Right lobe of liver (tissue), 6 donors: Measurements from ENCODE around the gene SPOP. TPM values are rescaled to one million over a fixed set of nuclear protein-coding genes. Genes with fewer than 3 reads are reported as not detected.

Source experiments
- ATAC-seq, 4 donors: fragments of 200-7000 bp; cut with Tn5 transposase; one replicate each; pipeline ENCODE4 v1.9.1; 2020; ENCODE audit warnings: mild to moderate bottlenecking in 4 of 4, moderate library complexity in 4 of 4
- DNase-seq, 3 donors: peaks; one replicate each; pipeline ENCODE4 v3.0.0-alpha.2; 2020
- H3K27ac ChIP-seq, 3 donors: fragments of 200-600 bp; one replicate each; pipeline ENCODE4 v1.8.0; 2022
- H3K27me3 ChIP-seq, 2 donors: fragments of 200-600 bp; one replicate each; pipeline ENCODE4 v1.8.0; 2022
- H3K36me3 ChIP-seq, 4 donors: fragments of 200-600 bp; sonication (generic) in 1 of 4; one replicate each; pipeline versions ENCODE4 v1.5.1 to v1.8.0; 2017 to 2022; ENCODE audit warnings: control low read depth in 1 of 4
- H3K4me1 ChIP-seq, 4 donors: fragments of 200-600 bp; sonication (generic) in 1 of 4; one replicate each; pipeline versions ENCODE4 v1.5.1 to v1.8.0; 2017 to 2022; ENCODE audit warnings: control low read depth in 1 of 4
- H3K4me3 ChIP-seq, 3 donors: fragments of 200-600 bp; one replicate each; pipeline ENCODE4 v1.8.0; 2022
- H3K9me3 ChIP-seq, 4 donors: fragments of 200-600 bp; sonication (generic) in 1 of 4; one replicate each; pipeline versions ENCODE4 v1.5.1 to v1.8.0; 2017 to 2022; ENCODE audit warnings: control low read depth in 1 of 4
- POLR2A ChIP-seq: fragments of 450-650 bp; IDR thresholded peaks from one replicate; pipeline ENCODE4 v1.6.1; 2017; ENCODE audit warnings: antibody characterized with exemption, mild to moderate bottlenecking
- WGBS: methylation state at CpG from one replicate; pipeline ENCODE4 v1.1.6; 2018; ENCODE audit warnings: low coverage, low lambda C conversion rate; ENCODE audit not compliant: insufficient coverage; ENCODE audit errors: missing lambda C conversion rate; 5-methylcytosine and 5-hydroxymethylcytosine counted together
- intact Hi-C, 2 donors: fragments of 100-400 bp; cut with DNase I; formaldehyde crosslinking; loops; one replicate each; pipeline versions ENCODE4 v1.11.2 to v1.14.1; 2022
- total RNA-seq, 6 experiments: library from RNA; depleted of rRNA in 2 of 6; stranded (reverse); fragments of >200 nt in 2 of 6; fragmentation: NEBNext Ultra II Directional in 3 of 6; extraction: Animal tissue kit (Norgen Biotek cat#: 25700) in 3 of 6; gene quantifications; one replicate each; pipeline versions ENCODE4 v1.1.0 to v1.2.4, GENCODE V29; 2016 to 2023
- TF ChIP-seq, protein P1 (sequence below), 4 donors: fragments of 200-600 bp in 3 of 4; fragments of 450-650 bp in 1 of 4; IDR thresholded peaks; one replicate each; pipeline versions ENCODE4 v1.5.1 to v1.8.0; 2016 to 2022; ENCODE audit warnings: antibody characterized with exemption in 4 of 4, mild to moderate bottlenecking in 2 of 4
- donor health status: DM: no; HTN: yes; CAD: no.
- donor health status: DM: no; HTN: no; CAD: no.
- donor health status: DM: no; HTN: no; CAD: no.
- donor health status: DM: no; HTN: yes; CAD: no.
- donor health status: DM: no; HTN: yes; CAD: no.

SPOP gene
- total RNA-seq, 6 experiments from 2014 or later: 26.9 to 41.0 (median 34.1) TPM

DNA sequence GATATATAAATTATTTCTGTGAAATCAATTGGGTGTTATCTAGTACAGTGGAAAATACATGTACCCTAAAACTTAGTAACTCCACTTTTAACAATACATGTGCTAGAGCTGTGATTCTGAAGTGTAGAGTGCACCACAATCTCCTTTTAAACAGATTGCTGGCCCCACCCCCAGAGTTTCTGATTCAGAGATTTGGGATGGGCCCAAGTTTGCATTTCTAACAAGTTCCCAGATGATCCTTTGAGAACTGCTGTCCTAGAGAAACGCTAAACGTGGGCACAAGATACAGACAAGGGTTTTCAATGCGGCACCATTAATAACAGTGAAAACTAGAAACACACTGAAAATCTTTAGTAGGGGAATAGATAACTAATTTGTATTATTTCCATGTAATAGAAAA is 53.0 kb downstream of the SPOP start:
- no peak for TF ChIP-seq POLR2A
- intact Hi-C loops: no loop called here
- H3K4me1 ChIP-seq: peaks cover 0 to 19% (median 6%) of the 10 kb centered on the region in 4 donors
- H3K36me3 ChIP-seq: peaks cover 0 to 22% (median 8%) of the 10 kb centered on the region in 4 donors
- ATAC-seq: no peak
- H3K9me3 ChIP-seq: no peaks in the 10 kb centered on the region
- no peak overlapping the region for H3K27ac ChIP-seq
- 73% methylated on average over 3 of the region's 3 CpGs for WGBS
- H3K4me3 ChIP-seq: no peak overlapping the region
- DNase-seq: no peak
- no peaks in the 10 kb centered on the region for H3K27me3 ChIP-seq

DNA sequence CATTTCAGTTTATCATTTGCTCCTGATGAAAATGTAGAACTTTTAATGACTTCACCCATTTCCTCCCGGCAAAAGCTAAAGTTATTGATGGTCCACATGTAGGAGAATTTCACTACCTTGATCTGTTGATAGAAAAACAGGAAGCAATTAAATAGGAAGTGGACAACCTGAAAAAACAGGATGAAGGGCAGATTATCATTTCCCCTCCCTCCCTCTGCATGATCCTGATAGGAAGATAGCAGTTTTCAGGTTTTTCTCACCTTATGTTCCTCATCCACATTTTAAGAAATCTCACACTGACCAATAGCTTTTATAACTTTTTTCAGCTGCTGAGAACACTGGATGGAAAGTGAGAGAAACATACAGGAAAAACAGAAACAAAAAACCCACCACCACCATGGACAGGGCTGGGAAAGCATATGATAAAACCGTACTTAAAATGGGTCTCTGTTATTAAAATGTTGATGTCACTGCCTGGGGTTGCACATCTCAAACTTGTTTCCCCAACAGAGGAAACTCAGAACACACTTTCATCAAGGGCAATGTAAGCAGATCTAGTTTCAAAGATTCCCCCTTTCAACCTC is 55.9 kb downstream of the SPOP start:
- intact Hi-C loops: no loop called here
- Histone ChIP-seq H3K4me1 (no peaks in the 10 kb centered on the region), H3K27me3 (no peaks in the 10 kb centered on the region), H3K9me3 (no peaks in the 10 kb centered on the region), H3K36me3 (peaks cover 0 to 45% (median 22%) of the 10 kb centered on the region in 4 donors), H3K27ac (no peak overlapping the region), H3K4me3 (no peak overlapping the region)
- 77% methylated on average over 2 of the region's 2 CpGs for WGBS
- ATAC-seq (no peak), DNase-seq (no peak)
- no peak for TF ChIP-seq POLR2A
- TF ChIP-seq, protein P1, sequence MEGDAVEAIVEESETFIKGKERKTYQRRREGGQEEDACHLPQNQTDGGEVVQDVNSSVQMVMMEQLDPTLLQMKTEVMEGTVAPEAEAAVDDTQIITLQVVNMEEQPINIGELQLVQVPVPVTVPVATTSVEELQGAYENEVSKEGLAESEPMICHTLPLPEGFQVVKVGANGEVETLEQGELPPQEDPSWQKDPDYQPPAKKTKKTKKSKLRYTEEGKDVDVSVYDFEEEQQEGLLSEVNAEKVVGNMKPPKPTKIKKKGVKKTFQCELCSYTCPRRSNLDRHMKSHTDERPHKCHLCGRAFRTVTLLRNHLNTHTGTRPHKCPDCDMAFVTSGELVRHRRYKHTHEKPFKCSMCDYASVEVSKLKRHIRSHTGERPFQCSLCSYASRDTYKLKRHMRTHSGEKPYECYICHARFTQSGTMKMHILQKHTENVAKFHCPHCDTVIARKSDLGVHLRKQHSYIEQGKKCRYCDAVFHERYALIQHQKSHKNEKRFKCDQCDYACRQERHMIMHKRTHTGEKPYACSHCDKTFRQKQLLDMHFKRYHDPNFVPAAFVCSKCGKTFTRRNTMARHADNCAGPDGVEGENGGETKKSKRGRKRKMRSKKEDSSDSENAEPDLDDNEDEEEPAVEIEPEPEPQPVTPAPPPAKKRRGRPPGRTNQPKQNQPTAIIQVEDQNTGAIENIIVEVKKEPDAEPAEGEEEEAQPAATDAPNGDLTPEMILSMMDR (IDR thresholded peaks at IDR 0.05): no peak

DNA sequence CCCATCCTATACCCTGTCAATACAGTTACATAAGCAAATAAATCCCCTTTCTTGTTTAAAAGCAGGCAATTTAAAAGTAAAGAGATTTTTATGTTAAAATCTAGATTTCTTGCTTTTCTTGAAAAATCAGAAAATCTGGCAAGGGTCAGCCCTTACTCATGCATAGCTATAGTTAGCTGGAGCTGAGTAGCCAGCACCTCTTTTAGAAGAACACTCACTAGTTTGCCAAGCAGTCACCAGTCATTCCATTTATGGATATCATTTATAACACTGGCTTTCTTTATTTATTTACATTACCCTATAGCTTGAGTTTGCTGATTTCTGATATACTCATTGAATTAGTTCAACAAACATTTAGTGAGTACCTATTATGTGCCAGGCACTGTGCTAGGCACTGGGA is 56.5 kb downstream of the SPOP start:
- intact Hi-C loops: no loop called here
- no peaks in the 10 kb centered on the region for H3K9me3 ChIP-seq
- H3K4me3 ChIP-seq: no peak overlapping the region
- DNase-seq: no peak
- no peak for ATAC-seq
- TF ChIP-seq, protein P1 (IDR thresholded peaks at IDR 0.05): no peak
- no peaks in the 10 kb centered on the region for H3K27me3 ChIP-seq
- peaks cover 0 to 45% (median 22%) of the 10 kb centered on the region in 4 donors for H3K36me3 ChIP-seq
- H3K4me1 ChIP-seq: no peaks in the 10 kb centered on the region
- no peak overlapping the region for H3K27ac ChIP-seq

DNA sequence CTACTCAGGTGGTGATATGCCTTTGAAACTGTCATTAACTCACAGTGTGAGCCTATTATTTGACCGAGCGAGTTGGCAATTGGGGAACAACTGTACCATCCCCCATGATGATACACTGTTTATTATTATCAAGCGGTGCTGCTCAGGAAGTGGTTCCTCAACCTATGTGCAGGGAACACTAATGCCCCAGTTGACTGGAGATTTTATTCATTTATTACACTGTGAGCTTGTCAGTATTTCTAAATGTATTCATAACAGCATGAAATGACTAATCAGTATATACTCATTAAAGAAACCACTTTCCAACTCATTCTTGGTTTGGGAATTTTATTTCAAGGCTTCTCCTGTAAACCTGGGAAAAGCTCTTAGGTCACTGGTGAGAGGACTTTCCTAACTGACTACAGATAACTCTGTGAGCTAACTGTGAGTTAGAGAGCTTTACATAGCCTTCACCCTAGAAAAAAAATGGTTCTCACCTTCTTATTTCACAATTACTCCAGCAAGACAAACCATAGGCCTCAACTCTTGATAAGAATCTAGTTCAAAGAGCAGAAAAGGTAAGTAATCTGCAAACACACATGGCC is 59.8 kb downstream of the SPOP start:
- intact Hi-C loops: no loop called here
- ATAC-seq (no peak), DNase-seq (no peak)
- Histone ChIP-seq H3K27ac (no peak overlapping the region), H3K36me3 (peaks cover 0 to 45% (median 24%) of the 10 kb centered on the region in 4 donors), H3K27me3 (no peaks in the 10 kb centered on the region), H3K4me1 (peaks cover 0 to 7% (median 3%) of the 10 kb centered on the region in 4 donors), H3K4me3 (no peak overlapping the region), H3K9me3 (no peaks in the 10 kb centered on the region)
- TF ChIP-seq POLR2A: no peak
- TF ChIP-seq, protein P1 (IDR thresholded peaks at IDR 0.05): no peak
- 50% methylated on average over 1 of the region's 3 CpGs for WGBS

DNA sequence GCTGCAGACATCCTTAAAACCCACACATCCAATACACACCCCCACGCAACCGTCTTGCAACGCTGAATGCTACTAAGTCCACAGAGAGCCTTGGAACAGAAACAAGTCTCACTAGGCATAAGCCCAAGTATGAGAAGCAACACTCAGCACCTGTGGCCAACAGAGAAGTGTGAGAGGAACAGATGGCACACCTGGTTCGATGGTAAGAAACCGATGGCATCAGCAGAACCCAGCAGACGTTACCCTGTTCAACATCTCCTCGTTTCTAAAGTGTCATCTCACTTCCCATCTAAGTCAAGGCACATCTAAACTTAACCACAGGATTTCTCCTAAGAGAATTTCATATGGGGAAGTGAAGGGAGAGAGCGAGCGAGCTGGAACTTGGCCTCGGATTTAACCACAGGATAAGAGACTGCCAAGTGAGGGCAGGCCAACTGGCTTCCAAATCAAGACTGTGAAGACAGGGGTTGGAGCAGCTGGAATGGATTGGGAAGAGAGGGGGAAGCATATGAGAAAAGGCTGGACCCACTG is 61.2 kb downstream of the SPOP start:
- intact Hi-C loops: no loop called here
- DNase-seq: no peak

More for the DNA sequence above, 61.2 kb downstream of the SPOP start:
- Histone ChIP-seq H3K27me3 (no peaks in the 10 kb centered on the region), H3K4me1 (peaks cover 0 to 19% (median 7%) of the 10 kb centered on the region in 4 donors), H3K27ac (no peak overlapping the region), H3K4me3 (no peak overlapping the region), H3K36me3 (peaks cover 0 to 37% (median 23%) of the 10 kb centered on the region in 4 donors), H3K9me3 (no peaks in the 10 kb centered on the region)
- 62% methylated on average over 6 of the region's 10 CpGs for WGBS
- ATAC-seq: peak in 3 of 4 donors; percentile 22 to 46 (median 30)
- TF ChIP-seq, protein P1 (IDR thresholded peaks at IDR 0.05): no peak
- no peak for TF ChIP-seq POLR2A
